HG03469 (cell line): ENCODE results near the gene DHX58.

Experiments
- ATAC-seq: cut with Tn5 transposase; IDR thresholded peaks from one replicate; pipeline ENCODE4 v1.9.1; 2021; ENCODE audit warnings: mild to moderate bottlenecking, moderate library complexity, moderate number of reproducible peaks; ENCODE audit not compliant: unreplicated experiment

Gene DHX58

GRCh38 chr17:42130310-42130936 is 17.9 kb upstream of the DHX58 start:
- no peak for ATAC-seq

GRCh38 chr17:42129109-42129837 is 16.8 kb upstream of the DHX58 start:
- no peak for ATAC-seq

- ATAC-seq, result no peak
These were observed 14.9 kb upstream of the DHX58 start for GRCh38 chr17:42127414-42127813.

GRCh38 chr17:42126836-42127235 is 14.3 kb upstream of the DHX58 start:
- no peak for ATAC-seq

GRCh38 chr17:42125565-42125964 is 13.1 kb upstream of the DHX58 start:
- no peak for ATAC-seq

GRCh38 chr17:42124256-42124655 is 11.7 kb upstream of the DHX58 start:
- ATAC-seq, result no peak

GRCh38 chr17:42122371-42123303 is 10.1 kb upstream of the DHX58 start, which contains the start of gene HSPB9:
HSPB9 (plus strand) TSS chr17:42122804; CDS start chr17:42122851, 47 bp downstream.
- ATAC-seq, result no peak

- ATAC-seq, result no peak
These were observed 8.6 kb upstream of the DHX58 start, which contains the start of gene KAT2A for GRCh38 chr17:42120770-42121769. KAT2A (minus strand) TSS chr17:42121367; CDS start chr17:42121304, 63 bp downstream.

- no peak for ATAC-seq
These were observed 7.8 kb upstream of the DHX58 start for GRCh38 chr17:42120161-42120769.

GRCh38 chr17:42119301-42119700 is 6.8 kb upstream of the DHX58 start:
- no peak for ATAC-seq

- ATAC-seq, result no peak
These were observed 6.0 kb upstream of the DHX58 start for GRCh38 chr17:42118545-42118944.

- ATAC-seq, result no peak
These were observed 5.6 kb upstream of the DHX58 start for GRCh38 chr17:42118126-42118510.

GRCh38 chr17:42117397-42118125 is 5.0 kb upstream of the DHX58 start:
- ATAC-seq, result no peak

- ATAC-seq, result no peak
These were observed 4.3 kb upstream of the DHX58 start for GRCh38 chr17:42116705-42117396.

GRCh38 chr17:42114118-42114517 is 1.6 kb upstream of the DHX58 start:
- no peak for ATAC-seq

GRCh38 chr17:42113293-42114069 is 967 bp upstream of the DHX58 start:
- no peak for ATAC-seq

- ATAC-seq, result no peak
These were observed 503 bp downstream of the DHX58 start for GRCh38 chr17:42111871-42112551.
